Vagina (tissue), 2 donors: ENCODE measurements around the gene PARD3.

ENCODE experiments used
- POLR2A ChIP-seq, 2 donors: fragments of 450-650 bp; IDR thresholded peaks; one replicate each; pipeline ENCODE4 v1.6.1; 2017; ENCODE audit warnings: antibody characterized with exemption in 2 of 2, mild to moderate bottlenecking in 2 of 2, moderate library complexity in 2 of 2
- TF ChIP-seq, protein P1 (sequence below), 3 experiments: fragments of 450-650 bp in 2 of 3; fragments of 200-600 bp in 1 of 3; sonication (generic) in 1 of 3; IDR thresholded peaks; one replicate each; pipeline ENCODE4 v1.5.1; 2017 to 2019; ENCODE audit warnings: antibody characterized with exemption in 3 of 3, mild to moderate bottlenecking in 2 of 3, moderate library complexity in 2 of 3

DNA sequence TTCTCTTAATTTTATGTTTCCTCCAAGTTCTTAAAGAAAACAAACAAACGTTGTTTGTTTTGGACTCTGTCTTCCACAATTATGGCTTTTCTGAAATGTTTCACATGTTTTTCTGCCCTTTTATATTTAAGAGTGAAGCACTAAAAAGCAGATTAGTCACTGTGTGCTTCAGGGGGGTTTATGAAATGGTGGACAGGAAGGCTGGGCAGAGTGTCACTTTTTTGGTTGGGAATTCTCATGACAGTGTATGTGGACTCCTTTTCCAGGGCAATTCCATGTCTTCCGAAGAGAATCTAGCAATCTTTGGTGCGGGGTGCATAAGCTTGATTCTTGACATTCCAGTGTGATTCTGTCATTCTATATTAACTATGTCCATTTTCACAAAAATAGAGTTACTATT is 669.4 kb downstream of the PARD3 start:
- TF ChIP-seq, protein P1, sequence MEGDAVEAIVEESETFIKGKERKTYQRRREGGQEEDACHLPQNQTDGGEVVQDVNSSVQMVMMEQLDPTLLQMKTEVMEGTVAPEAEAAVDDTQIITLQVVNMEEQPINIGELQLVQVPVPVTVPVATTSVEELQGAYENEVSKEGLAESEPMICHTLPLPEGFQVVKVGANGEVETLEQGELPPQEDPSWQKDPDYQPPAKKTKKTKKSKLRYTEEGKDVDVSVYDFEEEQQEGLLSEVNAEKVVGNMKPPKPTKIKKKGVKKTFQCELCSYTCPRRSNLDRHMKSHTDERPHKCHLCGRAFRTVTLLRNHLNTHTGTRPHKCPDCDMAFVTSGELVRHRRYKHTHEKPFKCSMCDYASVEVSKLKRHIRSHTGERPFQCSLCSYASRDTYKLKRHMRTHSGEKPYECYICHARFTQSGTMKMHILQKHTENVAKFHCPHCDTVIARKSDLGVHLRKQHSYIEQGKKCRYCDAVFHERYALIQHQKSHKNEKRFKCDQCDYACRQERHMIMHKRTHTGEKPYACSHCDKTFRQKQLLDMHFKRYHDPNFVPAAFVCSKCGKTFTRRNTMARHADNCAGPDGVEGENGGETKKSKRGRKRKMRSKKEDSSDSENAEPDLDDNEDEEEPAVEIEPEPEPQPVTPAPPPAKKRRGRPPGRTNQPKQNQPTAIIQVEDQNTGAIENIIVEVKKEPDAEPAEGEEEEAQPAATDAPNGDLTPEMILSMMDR (IDR thresholded peaks at IDR 0.05), result no peak
- no peak for TF ChIP-seq POLR2A (IDR thresholded peaks at IDR 0.05)
